WERI-Rb-1 (cell line): ENCODE data around the gene TNFAIP1.

Source experiments
- DNase-seq: peaks from one replicate; pipeline ENCODE4 v3.0.0-alpha.2; 2020
- H3K27ac ChIP-seq: fragments of 250-450 bp; sonication (Bioruptor Pico); 2 replicates; pipeline ENCODE4 v1.5.1; 2020; ENCODE audit warnings: mild to moderate bottlenecking, moderate library complexity
- H3K27me3 ChIP-seq: fragments of 250-450 bp; sonication (Bioruptor Pico); 2 replicates; pipeline ENCODE4 v1.5.1; 2021; ENCODE audit warnings: mild to moderate bottlenecking, low read depth, moderate library complexity; ENCODE audit not compliant: insufficient read depth, severe bottlenecking
- H3K36me3 ChIP-seq: fragments of 250-450 bp; sonication (Bioruptor Pico); 2 replicates; pipeline ENCODE4 v1.5.1; 2020; ENCODE audit warnings: mild to moderate bottlenecking, moderate library complexity
- H3K4me3 ChIP-seq: 2 replicates; pipeline ENCODE4 v1.5.1; 2011; ENCODE audit warnings: low read depth, mild to moderate bottlenecking, control low read depth, low read length
- H3K9me3 ChIP-seq: fragments of 250-450 bp; sonication (Bioruptor Pico); 2 replicates; pipeline ENCODE4 v1.5.1; 2021; ENCODE audit warnings: mild to moderate bottlenecking, moderate library complexity; ENCODE audit not compliant: severe bottlenecking
- TF ChIP-seq, protein P1 (sequence below): IDR thresholded peaks from 2 replicates; pipeline ENCODE4 v1.5.1; 2011; ENCODE audit warnings: low read depth, mild to moderate bottlenecking, control low read depth, inconsistent platforms, low read length

The TNFAIP1 gene

DNA sequence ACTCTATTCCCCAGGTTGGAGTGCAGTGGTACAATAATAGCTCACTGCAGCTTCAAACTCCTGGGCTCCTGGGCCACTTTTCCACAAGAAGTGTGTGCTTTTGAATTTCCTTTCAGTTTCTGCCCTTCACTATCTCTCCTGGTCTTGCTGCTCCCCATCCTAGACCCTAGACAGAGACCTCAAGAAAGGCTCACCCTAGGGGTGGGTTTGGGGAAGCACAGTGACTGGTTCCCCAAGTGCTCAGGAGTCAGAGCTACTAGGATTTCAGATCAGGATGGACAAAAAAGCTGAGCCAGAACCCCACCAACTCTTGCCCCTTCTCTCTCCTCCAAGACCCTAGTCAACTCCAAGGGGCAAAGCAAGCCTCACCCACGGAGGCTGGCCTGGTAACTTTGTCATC is 31.0 kb downstream of the TNFAIP1 start:
- H3K27ac ChIP-seq = peak overlapping the region; percentile 83
- no peak for DNase-seq
- H3K9me3 ChIP-seq = no peaks in the 10 kb centered on the region
- H3K4me3 ChIP-seq = no peak overlapping the region
- H3K27me3 ChIP-seq = no peaks in the 10 kb centered on the region
- TF ChIP-seq, protein P1, sequence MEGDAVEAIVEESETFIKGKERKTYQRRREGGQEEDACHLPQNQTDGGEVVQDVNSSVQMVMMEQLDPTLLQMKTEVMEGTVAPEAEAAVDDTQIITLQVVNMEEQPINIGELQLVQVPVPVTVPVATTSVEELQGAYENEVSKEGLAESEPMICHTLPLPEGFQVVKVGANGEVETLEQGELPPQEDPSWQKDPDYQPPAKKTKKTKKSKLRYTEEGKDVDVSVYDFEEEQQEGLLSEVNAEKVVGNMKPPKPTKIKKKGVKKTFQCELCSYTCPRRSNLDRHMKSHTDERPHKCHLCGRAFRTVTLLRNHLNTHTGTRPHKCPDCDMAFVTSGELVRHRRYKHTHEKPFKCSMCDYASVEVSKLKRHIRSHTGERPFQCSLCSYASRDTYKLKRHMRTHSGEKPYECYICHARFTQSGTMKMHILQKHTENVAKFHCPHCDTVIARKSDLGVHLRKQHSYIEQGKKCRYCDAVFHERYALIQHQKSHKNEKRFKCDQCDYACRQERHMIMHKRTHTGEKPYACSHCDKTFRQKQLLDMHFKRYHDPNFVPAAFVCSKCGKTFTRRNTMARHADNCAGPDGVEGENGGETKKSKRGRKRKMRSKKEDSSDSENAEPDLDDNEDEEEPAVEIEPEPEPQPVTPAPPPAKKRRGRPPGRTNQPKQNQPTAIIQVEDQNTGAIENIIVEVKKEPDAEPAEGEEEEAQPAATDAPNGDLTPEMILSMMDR = peak; percentile 36
- peaks cover 7% of the 10 kb centered on the region for H3K36me3 ChIP-seq

GRCh38 chr17:28367641-28368305 is 32.2 kb downstream of the TNFAIP1 start:
- TF ChIP-seq, protein P1 = no peak
- Histone ChIP-seq H3K36me3 (peaks cover 5% of the 10 kb centered on the region; the same call in 1 of the 2 replicates), H3K27ac (no peak overlapping the region), H3K27me3 (no peaks in the 10 kb centered on the region), H3K9me3 (no peaks in the 10 kb centered on the region), H3K4me3 (no peak overlapping the region)
- DNase-seq = no peak

GRCh38 chr17:28368306-28368831 is 32.8 kb downstream of the TNFAIP1 start:
- no peak overlapping the region for H3K27ac ChIP-seq
- H3K4me3 ChIP-seq = no peak overlapping the region
- no peak for DNase-seq
- H3K36me3 ChIP-seq = peaks cover 9% of the 10 kb centered on the region
- no peaks in the 10 kb centered on the region for H3K27me3 ChIP-seq
- H3K9me3 ChIP-seq = no peaks in the 10 kb centered on the region
- TF ChIP-seq, protein P1 = no peak

- H3K36me3 ChIP-seq = peaks cover 14% of the 10 kb centered on the region
- H3K27ac ChIP-seq = peak overlapping the region; percentile 80
- TF ChIP-seq, protein P1 = no peak
- DNase-seq = no peak
- H3K4me3 ChIP-seq = no peak overlapping the region
- H3K9me3 ChIP-seq = no peaks in the 10 kb centered on the region
- no peaks in the 10 kb centered on the region for H3K27me3 ChIP-seq
Measured at GRCh38 chr17:28368915-28369683, 33.5 kb downstream of the TNFAIP1 start.

GRCh38 chr17:28369684-28370034 is 34.1 kb downstream of the TNFAIP1 start:
- Histone ChIP-seq H3K4me3 (no peak overlapping the region; the same call in 1 of the 2 replicates), H3K36me3 (peaks cover 12% of the 10 kb centered on the region), H3K27me3 (no peaks in the 10 kb centered on the region), H3K27ac (peak overlapping the region; percentile 80), H3K9me3 (no peaks in the 10 kb centered on the region)
- TF ChIP-seq, protein P1 = peak; percentile 38
- peak; percentile 38 for DNase-seq
